Measurements from ENCODE around the gene PARD3B.

The PARD3B gene

DNA sequence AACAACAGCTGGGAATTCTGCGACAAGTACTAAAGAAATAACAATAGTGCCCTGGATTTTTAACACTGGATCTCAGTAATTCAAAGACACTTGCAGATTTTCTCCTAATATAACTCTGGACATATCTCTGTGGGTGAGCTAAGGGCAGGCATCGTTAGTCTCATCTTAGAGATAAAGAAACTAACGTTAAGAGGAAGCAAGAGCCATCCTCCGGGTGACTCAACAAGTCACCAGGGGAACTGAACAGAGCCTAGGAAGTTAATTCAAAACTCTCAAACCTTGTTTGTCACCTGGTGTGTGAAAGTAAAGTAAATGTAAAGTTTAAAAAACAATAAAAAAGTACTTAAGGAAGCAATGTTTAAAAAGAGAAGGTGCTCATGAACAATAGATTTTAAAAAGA is 1095.4 kb downstream of the PARD3B start:
- TF ChIP-seq, protein P1, sequence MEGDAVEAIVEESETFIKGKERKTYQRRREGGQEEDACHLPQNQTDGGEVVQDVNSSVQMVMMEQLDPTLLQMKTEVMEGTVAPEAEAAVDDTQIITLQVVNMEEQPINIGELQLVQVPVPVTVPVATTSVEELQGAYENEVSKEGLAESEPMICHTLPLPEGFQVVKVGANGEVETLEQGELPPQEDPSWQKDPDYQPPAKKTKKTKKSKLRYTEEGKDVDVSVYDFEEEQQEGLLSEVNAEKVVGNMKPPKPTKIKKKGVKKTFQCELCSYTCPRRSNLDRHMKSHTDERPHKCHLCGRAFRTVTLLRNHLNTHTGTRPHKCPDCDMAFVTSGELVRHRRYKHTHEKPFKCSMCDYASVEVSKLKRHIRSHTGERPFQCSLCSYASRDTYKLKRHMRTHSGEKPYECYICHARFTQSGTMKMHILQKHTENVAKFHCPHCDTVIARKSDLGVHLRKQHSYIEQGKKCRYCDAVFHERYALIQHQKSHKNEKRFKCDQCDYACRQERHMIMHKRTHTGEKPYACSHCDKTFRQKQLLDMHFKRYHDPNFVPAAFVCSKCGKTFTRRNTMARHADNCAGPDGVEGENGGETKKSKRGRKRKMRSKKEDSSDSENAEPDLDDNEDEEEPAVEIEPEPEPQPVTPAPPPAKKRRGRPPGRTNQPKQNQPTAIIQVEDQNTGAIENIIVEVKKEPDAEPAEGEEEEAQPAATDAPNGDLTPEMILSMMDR (IDR thresholded peaks at IDR 0.05; ENCODE audit: insufficient read depth, missing control alignments): no peak
- FAIRE-seq (no peak), DNase-seq (ENCODE audit: insufficient read length, low spot score) (no peak)

DNA sequence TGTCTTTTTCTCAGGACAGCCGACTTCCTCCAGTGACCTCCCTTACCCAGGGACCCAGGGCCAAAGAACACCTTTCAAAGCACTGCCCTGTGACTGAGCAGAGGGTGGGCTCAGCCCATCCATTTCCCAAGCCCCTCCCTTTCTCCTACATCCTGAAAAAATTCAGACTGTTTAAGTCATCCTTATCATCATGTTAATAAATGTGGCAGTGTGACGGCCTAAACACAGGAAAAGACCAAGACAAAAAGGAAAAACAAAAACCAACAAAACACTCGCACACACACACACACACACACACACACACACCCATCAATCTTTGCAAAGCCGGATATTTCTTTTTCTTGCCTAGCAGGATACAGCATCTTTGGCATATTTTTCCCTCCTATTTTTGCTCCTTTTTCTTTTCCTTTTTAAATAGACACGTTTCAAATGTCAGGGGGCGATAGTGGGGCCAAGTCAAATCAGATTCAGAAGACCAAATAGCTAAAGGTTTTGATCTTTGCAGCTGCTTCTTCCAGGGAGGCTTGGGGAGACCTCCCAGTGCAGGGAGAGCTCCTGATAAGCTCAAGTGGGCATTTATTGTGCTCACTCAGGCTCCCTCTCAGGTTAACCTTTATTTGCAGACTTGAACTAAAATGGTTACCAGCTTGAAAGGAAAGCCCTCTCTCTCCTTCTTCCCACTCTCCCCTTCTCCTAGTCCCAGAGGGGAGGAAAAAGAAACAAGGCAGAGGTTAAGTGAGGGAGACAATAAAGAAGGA is 1097.5 kb downstream of the PARD3B start:
- TF ChIP-seq, protein P1 (IDR thresholded peaks at IDR 0.05; ENCODE audit: insufficient read depth, missing control alignments): no peak
- DNase-seq (ENCODE audit: insufficient read length, low spot score): no peak
- no peak for FAIRE-seq

DNA sequence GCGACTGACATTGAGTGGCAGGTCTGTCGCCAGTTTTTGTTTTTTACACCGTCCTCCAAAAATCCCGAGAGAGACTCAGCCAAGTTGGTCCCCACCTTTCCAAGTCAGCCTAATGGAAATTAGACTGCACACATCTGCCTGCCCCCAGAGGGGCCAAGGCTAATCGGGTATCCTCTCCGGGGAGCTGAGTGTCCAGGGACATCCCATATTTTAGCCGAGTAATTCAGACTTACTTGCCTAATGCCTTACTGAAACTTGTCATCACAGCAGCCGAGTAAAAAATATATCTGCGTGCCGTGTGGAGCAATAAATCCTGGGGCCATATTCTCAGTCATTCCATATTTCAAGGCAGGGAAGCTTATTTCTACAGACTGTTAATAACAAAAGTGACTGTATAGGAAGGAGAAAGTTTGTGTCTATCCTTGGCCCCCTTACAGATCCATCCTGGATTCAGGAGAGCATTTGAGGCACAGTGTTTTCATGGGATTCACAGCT is 1098.2 kb downstream of the PARD3B start:
- DNase-seq (ENCODE audit: insufficient read length, low spot score) (no peak), FAIRE-seq (no peak)
- TF ChIP-seq, protein P1 (IDR thresholded peaks at IDR 0.05; ENCODE audit: insufficient read depth, missing control alignments): no peak

DNA sequence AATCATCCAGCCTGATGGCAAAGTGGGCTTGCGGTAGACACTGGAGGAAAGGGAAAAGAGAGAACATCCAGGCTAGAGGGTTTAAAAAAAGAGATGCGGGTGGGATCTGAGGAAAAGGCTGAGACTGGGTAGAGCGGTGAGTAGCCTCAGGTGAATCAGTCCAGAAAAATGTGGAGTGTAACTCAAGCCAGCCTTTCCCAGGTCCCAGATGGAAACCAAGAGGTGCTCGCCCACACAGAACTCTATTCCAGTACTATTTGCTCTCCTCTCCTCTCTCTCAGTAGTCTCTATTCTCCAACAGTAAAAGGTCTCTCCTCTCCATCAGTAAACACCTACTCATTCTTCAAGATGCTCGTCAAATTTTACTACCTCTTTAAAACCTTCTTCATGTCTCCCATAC is 1098.7 kb downstream of the PARD3B start:
- FAIRE-seq: no peak
- no peak for DNase-seq (ENCODE audit: insufficient read length, low spot score)
- TF ChIP-seq, protein P1 (IDR thresholded peaks at IDR 0.05; ENCODE audit: insufficient read depth, missing control alignments): no peak

DNA sequence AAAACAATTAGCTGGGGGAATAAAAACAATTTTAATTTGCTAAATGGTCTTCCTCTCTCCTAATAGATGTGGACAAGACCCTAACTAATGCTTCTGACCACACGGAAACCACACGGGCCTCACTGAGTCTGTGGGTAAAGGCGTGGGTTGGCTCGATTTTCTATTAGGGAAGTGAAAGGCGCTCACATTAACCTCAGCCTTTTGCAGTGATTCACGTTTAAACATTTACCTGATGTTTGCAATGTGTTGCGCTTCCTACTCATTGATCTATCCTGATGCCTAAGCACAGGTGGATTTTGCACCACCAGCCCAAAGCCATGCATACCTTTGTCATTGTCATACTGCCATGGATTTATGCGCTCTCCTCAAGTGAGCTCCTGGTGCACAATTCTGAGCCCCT is 1101.4 kb downstream of the PARD3B start:
- FAIRE-seq (no peak), DNase-seq (ENCODE audit: insufficient read length, low spot score) (no peak)
- TF ChIP-seq, protein P1 (IDR thresholded peaks at IDR 0.05; ENCODE audit: insufficient read depth, missing control alignments): no peak

DNA sequence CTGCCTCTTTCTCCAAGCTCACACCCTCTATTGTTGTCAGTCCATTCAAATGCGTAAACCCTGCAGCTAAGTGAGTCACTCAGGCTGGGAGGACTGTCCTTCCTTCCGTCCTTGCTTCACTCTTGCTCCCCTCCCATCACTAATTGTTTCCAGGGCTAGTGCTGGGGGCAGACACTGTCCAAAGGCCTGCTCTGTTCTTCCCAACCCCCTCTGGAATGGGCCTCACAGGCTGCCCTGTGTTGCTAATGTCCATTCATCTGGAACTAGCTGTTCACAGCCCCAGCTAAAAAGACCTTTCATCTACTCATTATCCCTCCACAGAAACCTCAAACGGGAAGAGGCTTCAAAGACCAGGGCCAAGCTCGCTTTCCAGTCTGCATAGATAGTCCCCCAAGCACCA is 1105.2 kb downstream of the PARD3B start:
- TF ChIP-seq, protein P1 (IDR thresholded peaks at IDR 0.05; ENCODE audit: insufficient read depth, missing control alignments): no peak

DNA sequence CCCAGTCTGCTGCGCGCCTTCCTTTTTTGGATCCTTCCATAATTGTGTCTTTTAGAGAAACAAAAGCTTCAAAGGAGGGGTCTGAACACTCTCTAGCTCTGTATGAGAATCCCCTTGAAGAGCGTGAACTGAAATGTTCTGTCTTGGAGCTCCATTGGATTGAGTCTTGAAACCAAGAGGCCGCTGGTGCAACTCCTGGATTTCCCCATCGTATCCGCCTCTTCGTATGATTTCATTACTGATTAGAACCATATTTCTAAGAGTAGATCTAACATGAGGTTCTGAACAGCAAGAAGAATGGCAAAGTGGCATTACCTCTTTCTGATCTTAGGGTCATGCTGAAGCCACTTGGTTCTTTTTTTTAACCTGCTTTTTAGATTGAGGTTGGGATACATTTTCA is 1105.7 kb downstream of the PARD3B start:
- TF ChIP-seq, protein P1 (IDR thresholded peaks at IDR 0.05; ENCODE audit: insufficient read depth, missing control alignments): no peak
- no peak for DNase-seq (ENCODE audit: insufficient read length, low spot score)
- FAIRE-seq: no peak

More for the DNA sequence above, 1105.2 kb downstream of the PARD3B start:
- DNase-seq (ENCODE audit: insufficient read length, low spot score): no peak
- no peak for FAIRE-seq

Data from D721Med (cell line).